Omental fat pad (tissue), 4 donors: ENCODE results near the gene FHL3. TPM values are rescaled to one million over a fixed set of nuclear protein-coding genes. Genes with fewer than 3 reads are reported as not detected.

Source experiments
- ATAC-seq: fragments of 150-250 bp; one replicate; pipeline ENCODE4 v1.9.1; 2016; ENCODE audit warnings: mild to moderate bottlenecking, moderate library complexity; ENCODE audit not compliant: low FRiP score
- DNase-seq: peaks from one replicate; pipeline ENCODE4 v3.0.0-alpha.2; 2019; ENCODE audit warnings: low spot score
- total RNA-seq, 4 donors: library from RNA; depleted of rRNA; stranded (reverse); fragments of >200 nt; gene quantifications; one replicate each; pipeline ENCODE4 v1.1.0, GENCODE V29; 2016
- TF ChIP-seq, protein P1 (sequence below), 3 donors: fragments of 450-650 bp; IDR thresholded peaks; one replicate each; pipeline ENCODE4 v1.5.1; 2016 to 2017; ENCODE audit warnings: antibody characterized with exemption in 3 of 3, mild to moderate bottlenecking in 3 of 3, moderate library complexity in 2 of 3

FHL3 gene
- total RNA-seq, 4 donors from 2014 or later: 9.2 to 27.6 (median 16.4) TPM

DNA sequence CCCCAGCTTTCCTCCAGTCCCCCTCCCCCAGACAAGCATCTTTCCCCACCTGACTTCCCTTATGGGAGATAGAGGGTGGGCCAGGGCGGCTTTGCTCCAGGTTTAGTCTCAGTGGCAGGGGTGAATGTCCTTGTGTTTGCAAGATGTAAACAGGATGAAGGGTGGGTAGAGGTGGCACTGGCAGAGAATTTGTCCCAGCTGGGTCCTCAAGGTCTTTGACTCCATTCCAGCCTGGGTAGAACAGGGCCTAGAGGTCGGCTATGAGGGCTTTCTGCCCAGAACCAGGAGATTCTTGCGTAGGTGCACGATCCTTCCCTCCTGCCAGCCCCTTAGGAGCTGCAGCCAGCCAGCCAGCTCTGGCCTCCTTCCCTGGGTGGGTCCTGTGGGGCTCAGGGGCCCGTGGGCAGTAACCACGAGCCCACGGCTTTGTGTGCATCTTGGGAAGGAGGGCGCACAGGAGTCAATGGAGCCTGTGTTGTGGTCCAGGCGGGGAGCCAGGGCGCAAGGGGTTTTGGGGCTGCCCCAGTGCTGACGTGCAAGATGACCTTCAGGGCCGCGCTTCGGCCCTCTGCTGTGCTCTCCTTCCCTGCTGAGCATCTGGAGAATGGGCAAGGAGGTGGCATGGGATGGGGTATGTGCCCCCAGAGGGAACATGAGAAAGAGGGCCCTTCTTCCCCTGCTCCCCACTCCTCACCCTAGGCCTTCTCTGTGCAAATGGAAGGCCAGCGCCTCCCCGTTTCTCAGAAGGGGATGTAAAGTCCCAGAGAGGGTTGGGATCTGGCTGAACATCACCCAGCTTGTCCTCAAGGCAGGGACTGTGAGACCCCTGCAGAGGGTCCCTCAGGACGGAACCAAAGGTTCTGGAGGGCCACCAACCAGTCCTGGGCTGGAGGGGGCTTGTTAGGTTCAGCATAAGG is 25.5 kb upstream of the FHL3 start:
- TF ChIP-seq, protein P1, sequence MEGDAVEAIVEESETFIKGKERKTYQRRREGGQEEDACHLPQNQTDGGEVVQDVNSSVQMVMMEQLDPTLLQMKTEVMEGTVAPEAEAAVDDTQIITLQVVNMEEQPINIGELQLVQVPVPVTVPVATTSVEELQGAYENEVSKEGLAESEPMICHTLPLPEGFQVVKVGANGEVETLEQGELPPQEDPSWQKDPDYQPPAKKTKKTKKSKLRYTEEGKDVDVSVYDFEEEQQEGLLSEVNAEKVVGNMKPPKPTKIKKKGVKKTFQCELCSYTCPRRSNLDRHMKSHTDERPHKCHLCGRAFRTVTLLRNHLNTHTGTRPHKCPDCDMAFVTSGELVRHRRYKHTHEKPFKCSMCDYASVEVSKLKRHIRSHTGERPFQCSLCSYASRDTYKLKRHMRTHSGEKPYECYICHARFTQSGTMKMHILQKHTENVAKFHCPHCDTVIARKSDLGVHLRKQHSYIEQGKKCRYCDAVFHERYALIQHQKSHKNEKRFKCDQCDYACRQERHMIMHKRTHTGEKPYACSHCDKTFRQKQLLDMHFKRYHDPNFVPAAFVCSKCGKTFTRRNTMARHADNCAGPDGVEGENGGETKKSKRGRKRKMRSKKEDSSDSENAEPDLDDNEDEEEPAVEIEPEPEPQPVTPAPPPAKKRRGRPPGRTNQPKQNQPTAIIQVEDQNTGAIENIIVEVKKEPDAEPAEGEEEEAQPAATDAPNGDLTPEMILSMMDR (IDR thresholded peaks at IDR 0.05): no peak
- ATAC-seq: no peak
- DNase-seq: no peak

DNA sequence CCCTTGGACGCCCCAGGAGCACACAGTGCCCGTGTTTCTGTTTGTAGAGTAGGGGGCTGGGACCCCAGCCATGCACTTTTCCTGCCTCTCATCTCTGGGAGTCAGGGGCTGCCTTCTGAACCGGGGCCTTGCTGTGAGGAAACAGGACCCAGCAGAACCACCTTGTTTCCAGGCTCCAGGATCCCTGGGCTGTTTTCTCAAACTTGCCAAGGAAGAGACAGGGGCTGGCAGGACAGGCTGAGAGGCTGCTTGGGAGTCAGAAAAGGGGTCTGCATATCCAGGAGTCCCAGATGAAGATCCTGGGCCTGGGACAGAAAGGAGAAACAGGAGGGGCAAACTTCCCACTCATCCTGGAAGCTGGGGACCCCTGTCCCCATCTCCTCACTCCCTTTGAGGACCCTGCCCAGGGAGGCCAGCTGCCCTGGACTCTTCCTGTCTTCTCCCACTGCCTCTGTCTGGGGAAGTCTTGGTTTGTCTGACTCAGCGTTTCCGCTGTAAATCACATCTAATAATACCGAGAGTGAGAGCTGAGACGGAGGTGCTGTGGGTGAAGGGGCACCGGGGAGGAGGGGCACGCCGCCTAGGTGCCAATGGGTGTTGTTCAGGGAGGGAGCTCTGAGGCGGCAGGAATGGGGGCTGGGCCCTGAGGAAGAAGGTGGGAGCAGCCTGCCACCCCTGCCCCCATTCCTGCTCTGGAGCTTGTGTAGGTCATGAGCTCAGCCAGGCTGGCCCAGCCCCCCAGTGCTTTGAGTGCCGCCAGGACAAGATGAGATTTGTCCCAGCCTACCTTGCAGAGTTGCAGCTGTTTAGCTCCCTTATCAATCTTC is 24.6 kb upstream of the FHL3 start:
- ATAC-seq (peak; percentile 49), DNase-seq (no peak)
- TF ChIP-seq, protein P1 (IDR thresholded peaks at IDR 0.05): no peak

DNA sequence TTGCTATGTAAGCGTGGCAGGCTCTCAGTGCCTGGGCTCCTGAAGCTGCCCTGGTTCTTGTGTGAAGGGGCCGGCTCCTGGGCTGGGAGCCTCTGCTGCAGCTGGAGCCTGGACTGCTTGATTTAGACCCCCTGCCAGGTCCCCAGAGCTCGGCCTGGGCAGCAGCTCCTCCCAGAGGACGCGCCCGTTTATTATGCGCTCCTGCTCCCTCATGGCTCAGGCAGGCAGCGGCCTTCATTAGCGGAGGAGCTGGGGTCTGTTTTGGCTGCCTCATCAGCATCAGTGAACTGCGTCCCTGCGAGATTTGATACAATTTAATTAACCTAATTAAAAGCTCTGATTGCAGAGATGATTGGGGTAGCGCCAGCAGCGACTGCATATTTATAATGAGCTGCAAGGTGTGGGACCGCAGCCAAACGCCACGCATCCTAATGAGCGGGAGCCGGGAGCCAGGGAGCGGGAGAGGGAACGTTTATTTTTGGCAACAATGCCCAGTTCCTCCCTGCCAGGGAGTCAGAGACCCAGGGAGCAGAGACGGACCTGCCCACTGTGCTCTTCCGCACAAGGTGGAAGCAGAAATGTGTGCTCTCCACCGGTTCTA is 23.9 kb upstream of the FHL3 start:
- TF ChIP-seq, protein P1 (IDR thresholded peaks at IDR 0.05): no peak
- DNase-seq: no peak
- no peak for ATAC-seq

DNA sequence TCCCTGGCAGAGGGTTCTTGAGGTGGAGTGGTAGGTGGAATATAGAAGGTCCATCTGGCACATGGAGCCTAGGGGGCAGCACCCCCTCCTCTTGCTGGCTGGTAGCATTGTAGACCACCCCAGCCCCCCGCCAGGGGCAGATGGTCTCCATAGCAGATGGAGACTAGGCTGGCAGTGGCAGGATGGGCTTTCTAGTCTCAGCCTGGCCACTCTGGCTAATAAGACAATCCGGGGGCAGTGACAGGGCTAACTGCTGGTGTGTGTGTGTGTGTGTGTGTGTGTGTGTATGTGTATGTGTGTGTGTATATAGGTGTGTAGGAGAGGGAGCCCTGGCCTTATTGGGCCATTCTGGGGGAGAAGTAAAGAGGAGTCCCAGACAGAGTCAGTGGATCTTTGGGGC is 23.4 kb upstream of the FHL3 start:
- DNase-seq: no peak
- TF ChIP-seq, protein P1 (IDR thresholded peaks at IDR 0.05): no peak
- no peak for ATAC-seq

DNA sequence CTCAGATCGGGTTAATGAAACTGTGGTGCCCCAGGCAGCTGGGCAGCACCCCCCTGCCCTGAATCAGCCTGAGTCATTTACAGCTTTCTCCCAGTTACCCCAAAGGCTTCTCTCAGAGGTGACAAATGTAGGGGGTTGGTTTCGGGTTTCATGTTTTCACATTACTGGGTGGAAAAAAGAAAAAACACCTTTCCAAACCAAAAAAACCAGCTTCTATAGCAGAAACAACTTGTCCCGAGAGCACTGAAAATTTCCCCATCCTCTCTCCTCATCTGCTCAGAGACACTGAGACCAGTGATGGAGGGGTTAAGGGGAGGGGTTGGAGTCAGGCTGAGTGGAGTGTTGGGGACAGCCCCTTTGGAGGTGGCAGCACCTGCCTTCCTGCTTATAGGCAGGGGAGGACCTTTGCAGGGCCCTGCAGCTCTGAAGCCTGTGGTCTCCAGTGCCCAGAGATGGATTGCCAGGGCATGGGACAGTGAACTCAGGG is 22.8 kb upstream of the FHL3 start:
- DNase-seq (no peak), ATAC-seq (no peak)
- TF ChIP-seq, protein P1 (IDR thresholded peaks at IDR 0.05): no peak

DNA sequence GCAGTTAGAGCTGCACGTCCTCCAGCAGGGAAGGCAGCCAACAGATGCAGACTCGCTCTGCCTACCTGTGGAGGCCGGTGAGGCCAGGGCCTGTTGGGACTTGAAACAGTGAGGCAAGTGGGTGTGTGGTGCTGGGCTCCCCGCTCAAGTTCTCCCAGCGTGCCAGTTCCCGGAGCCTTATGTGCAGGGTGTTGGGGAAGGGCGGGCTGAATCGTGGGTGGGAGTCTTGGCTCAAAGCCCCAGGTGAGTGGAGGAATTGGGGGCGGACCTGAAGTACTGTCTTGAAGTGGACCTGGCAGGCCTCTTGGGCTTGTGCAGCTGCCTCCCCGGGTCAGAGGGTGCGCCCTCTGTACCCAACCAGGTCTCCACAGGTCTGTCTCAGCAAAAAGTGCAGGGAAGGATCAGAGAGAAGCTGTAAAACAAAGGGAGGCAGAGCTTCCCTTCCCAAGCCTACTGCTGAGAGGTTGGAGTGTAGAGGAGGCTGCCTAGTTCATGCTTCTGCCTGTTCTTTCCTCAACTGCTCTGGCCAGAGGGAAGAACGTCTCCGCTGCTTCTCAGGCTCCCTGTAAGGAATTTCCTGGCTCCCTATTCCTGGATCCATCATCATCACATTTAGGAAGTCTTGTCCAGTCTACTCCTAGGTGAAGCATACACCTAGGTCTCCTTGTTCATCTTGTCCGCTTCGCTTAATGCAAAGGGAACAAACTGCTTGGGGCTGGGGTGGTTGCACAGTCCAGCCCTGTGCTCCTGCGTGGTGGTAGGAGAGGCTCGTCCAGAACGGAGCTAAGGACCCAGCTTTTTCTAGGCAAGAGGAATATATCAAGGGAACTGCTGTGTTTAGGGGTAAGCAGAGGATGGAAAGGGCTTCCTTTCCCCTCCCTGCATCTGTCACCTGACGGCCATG is 22.1 kb upstream of the FHL3 start:
- DNase-seq (no peak), ATAC-seq (no peak)
- TF ChIP-seq, protein P1 (IDR thresholded peaks at IDR 0.05): no peak
